HG02642 (cell line): ENCODE measurements around the gene MON2.

Source experiments
- ATAC-seq: cut with Tn5 transposase; IDR thresholded peaks from one replicate; pipeline ENCODE4 v1.9.1; 2021; ENCODE audit warnings: mild to moderate bottlenecking; ENCODE audit not compliant: unreplicated experiment, poor library complexity

The MON2 gene

DNA sequence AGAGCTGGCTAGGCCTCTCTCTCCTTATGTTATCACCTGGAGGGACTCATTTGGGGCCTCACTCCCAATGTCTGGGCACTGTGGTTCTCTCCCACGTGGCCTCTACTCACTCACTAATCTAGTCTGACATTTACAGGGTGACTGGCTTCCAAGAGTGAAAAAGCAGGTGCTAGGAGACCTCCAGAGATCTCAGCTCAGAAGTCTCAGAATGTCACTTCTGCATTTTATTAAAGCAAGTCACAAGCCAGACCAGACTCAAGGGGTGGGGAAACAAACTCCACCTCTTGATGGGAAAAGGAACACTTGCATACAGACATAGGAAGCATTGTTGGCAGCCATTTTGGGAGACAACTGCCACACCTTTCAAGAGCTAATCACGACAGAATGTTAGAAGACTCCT lies 175.9 kb downstream of the MON2 start:
- no peak for ATAC-seq

GRCh38 chr12:62643486-62643885 lies 176.9 kb downstream of the MON2 start:
- no peak for ATAC-seq

DNA sequence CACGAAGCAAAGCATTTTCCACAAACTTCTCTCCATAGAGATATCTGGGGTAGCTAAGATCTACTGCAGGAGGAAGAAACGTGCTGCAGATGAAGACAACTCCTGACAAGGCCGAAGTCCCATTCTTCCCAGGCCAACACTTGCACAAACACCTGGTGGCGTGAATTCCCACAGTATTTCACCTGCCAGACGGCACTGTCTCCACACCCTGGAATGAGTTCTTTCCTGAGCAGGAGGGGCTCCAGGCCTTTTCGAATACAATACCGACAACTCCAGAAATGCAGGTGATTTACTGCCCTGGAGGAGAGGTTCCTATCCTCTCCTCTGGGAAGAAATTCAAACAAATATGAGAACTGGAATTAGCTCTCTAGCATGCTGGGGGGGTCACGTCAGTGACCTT lies 179.9 kb downstream of the MON2 start:
- no peak for ATAC-seq

GRCh38 chr12:62647586-62647985 lies 181.0 kb downstream of the MON2 start:
- no peak for ATAC-seq

DNA sequence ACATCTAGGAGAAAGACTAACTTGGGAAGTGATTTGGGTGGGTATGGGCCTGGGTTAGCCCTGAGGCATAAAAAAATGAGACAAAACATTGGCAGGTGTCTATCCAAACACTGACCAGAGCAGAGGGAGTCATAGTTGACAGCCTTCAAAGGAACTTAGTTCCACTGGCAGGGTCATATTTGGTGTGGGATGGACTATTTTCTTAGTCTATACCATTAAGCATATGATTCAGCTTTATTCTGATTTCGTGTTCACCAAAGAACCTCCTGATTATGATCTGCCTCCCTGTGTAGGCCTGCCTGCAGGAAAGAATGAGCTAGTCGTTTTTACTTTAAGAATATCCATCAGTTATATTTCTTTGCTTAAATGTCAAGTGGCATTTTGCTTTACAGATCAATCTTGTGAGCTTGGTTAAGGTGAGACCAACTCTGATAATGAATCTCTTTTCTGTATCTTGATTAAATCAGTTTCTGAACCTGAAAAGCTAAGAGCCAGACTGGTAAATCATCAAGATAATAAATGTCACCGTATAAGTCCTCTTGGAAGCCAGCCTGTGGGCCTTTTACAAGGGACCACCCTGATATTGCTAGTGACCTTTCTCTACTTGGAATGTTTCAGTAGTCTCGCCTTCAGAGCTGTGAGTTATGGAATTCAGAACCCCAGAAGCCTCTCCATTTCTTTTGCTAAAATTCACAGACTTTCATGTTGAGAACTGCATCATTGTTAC lies 182.9 kb downstream of the MON2 start:
- ATAC-seq: no peak
